Endothelial cell of umbilical vein (primary cell): ENCODE measurements around the gene JARID2.

Experiments
- CTCF ChIP-seq, 2 donors: IDR thresholded peaks; 1 replicate in 1 of 2; 2 replicates in 1 of 2; pipeline ENCODE4 v1.5.1; 2011; ENCODE audit warnings: low read length in 2 of 2, mild to moderate bottlenecking in 2 of 2, moderate library complexity in 2 of 2, control low read depth in 1 of 2, inconsistent platforms in 1 of 2, low read depth in 1 of 2; ENCODE audit not compliant: insufficient read depth in 1 of 2; ENCODE audit errors: extremely low read depth in 1 of 2
- POLR2A ChIP-seq: IDR thresholded peaks from 2 replicates; pipeline ENCODE4 v1.6.1; 2012; ENCODE audit warnings: low read depth, mild to moderate bottlenecking, control low read depth, low read length
- POLR2AphosphoS5 ChIP-seq: IDR thresholded peaks from 2 replicates; pipeline ENCODE4 v1.6.1; 2012; ENCODE audit warnings: low read depth, mild to moderate bottlenecking, control low read depth, low read length, moderate library complexity; ENCODE audit not compliant: insufficient read depth

- TF ChIP-seq POLR2AphosphoS5 (no peak), POLR2A (no peak), CTCF (IDR thresholded peaks at IDR 0.05; ENCODE audit: extremely low read depth in 1 of 2, insufficient read depth in 1 of 2, low read depth in 1 of 2, low read length in 2 of 2) (no peak)
These were observed 263.6 kb downstream of the JARID2 start for GRCh38 chr6:15509335-15509933.
